Right lobe of liver (tissue), 6 donors: ENCODE measurements around the gene PGD. TPM values are rescaled to one million over a fixed set of nuclear protein-coding genes. Genes with fewer than 3 reads are reported as not detected.

Experiments
- ATAC-seq, 4 donors: fragments of 200-7000 bp; cut with Tn5 transposase; one replicate each; pipeline ENCODE4 v1.9.1; 2020; ENCODE audit warnings: mild to moderate bottlenecking in 4 of 4, moderate library complexity in 4 of 4
- DNase-seq, 3 donors: peaks; one replicate each; pipeline ENCODE4 v3.0.0-alpha.2; 2020
- H3K27ac ChIP-seq, 3 donors: fragments of 200-600 bp; one replicate each; pipeline ENCODE4 v1.8.0; 2022
- H3K27me3 ChIP-seq, 2 donors: fragments of 200-600 bp; one replicate each; pipeline ENCODE4 v1.8.0; 2022
- H3K36me3 ChIP-seq, 4 donors: fragments of 200-600 bp; sonication (generic) in 1 of 4; one replicate each; pipeline versions ENCODE4 v1.5.1 to v1.8.0; 2017 to 2022; ENCODE audit warnings: control low read depth in 1 of 4
- H3K4me1 ChIP-seq, 4 donors: fragments of 200-600 bp; sonication (generic) in 1 of 4; one replicate each; pipeline versions ENCODE4 v1.5.1 to v1.8.0; 2017 to 2022; ENCODE audit warnings: control low read depth in 1 of 4
- H3K4me3 ChIP-seq, 3 donors: fragments of 200-600 bp; one replicate each; pipeline ENCODE4 v1.8.0; 2022
- H3K9me3 ChIP-seq, 4 donors: fragments of 200-600 bp; sonication (generic) in 1 of 4; one replicate each; pipeline versions ENCODE4 v1.5.1 to v1.8.0; 2017 to 2022; ENCODE audit warnings: control low read depth in 1 of 4
- POLR2A ChIP-seq: fragments of 450-650 bp; IDR thresholded peaks from one replicate; pipeline ENCODE4 v1.6.1; 2017; ENCODE audit warnings: antibody characterized with exemption, mild to moderate bottlenecking
- WGBS: methylation state at CpG from one replicate; pipeline ENCODE4 v1.1.6; 2018; ENCODE audit warnings: low coverage, low lambda C conversion rate; ENCODE audit not compliant: insufficient coverage; ENCODE audit errors: missing lambda C conversion rate; 5-methylcytosine and 5-hydroxymethylcytosine counted together
- intact Hi-C, 2 donors: fragments of 100-400 bp; cut with DNase I; formaldehyde crosslinking; loops; one replicate each; pipeline versions ENCODE4 v1.11.2 to v1.14.1; 2022
- total RNA-seq, 6 experiments: library from RNA; depleted of rRNA in 2 of 6; stranded (reverse); fragments of >200 nt in 2 of 6; fragmentation: NEBNext Ultra II Directional in 3 of 6; extraction: Animal tissue kit (Norgen Biotek cat#: 25700) in 3 of 6; gene quantifications; one replicate each; pipeline versions ENCODE4 v1.1.0 to v1.2.4, GENCODE V29; 2016 to 2023
- TF ChIP-seq, protein P1 (sequence below), 4 donors: fragments of 200-600 bp in 3 of 4; fragments of 450-650 bp in 1 of 4; IDR thresholded peaks; one replicate each; pipeline versions ENCODE4 v1.5.1 to v1.8.0; 2016 to 2022; ENCODE audit warnings: antibody characterized with exemption in 4 of 4, mild to moderate bottlenecking in 2 of 4
- donor health status: DM: no; HTN: yes; CAD: no.
- donor health status: DM: no; HTN: no; CAD: no.
- donor health status: DM: no; HTN: no; CAD: no.
- donor health status: DM: no; HTN: yes; CAD: no.
- donor health status: DM: no; HTN: yes; CAD: no.

Gene PGD
- total RNA-seq, 6 experiments from 2014 or later: 51.9 to 151 (median 72.0) TPM

GRCh38 chr1:10378081-10378841 lies 20.6 kb upstream of the PGD start:
- 50% methylated on average over 10 of the region's 15 CpGs for whole genome bisulfite sequencing
- intact Hi-C loops: loop anchor here in 1 of 2 donors (10.0 kb wide), 1 partner anchor 47 kb away; no protein-coding TSS in a partner anchor
- peak; percentile 66 to 73 (median 68) for ATAC-seq
- TF ChIP-seq, protein P1, sequence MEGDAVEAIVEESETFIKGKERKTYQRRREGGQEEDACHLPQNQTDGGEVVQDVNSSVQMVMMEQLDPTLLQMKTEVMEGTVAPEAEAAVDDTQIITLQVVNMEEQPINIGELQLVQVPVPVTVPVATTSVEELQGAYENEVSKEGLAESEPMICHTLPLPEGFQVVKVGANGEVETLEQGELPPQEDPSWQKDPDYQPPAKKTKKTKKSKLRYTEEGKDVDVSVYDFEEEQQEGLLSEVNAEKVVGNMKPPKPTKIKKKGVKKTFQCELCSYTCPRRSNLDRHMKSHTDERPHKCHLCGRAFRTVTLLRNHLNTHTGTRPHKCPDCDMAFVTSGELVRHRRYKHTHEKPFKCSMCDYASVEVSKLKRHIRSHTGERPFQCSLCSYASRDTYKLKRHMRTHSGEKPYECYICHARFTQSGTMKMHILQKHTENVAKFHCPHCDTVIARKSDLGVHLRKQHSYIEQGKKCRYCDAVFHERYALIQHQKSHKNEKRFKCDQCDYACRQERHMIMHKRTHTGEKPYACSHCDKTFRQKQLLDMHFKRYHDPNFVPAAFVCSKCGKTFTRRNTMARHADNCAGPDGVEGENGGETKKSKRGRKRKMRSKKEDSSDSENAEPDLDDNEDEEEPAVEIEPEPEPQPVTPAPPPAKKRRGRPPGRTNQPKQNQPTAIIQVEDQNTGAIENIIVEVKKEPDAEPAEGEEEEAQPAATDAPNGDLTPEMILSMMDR (IDR thresholded peaks at IDR 0.05): no peak
- TF ChIP-seq POLR2A: no peak
- Histone ChIP-seq H3K4me3 (no peak overlapping the region), H3K27me3 (no peaks in the 10 kb centered on the region), H3K27ac (peak overlapping the region in 2 of 3 donors; percentile 22 to 40), H3K4me1 (no peaks in the 10 kb centered on the region), H3K9me3 (no peaks in the 10 kb centered on the region), H3K36me3 (peaks cover 0 to 51% (median 16%) of the 10 kb centered on the region in 4 donors)
- DNase-seq: peak; percentile 52 to 72 (median 59)

GRCh38 chr1:10379101-10379620 lies 19.7 kb upstream of the PGD start:
- 87% methylated on average over 6 of the region's 10 CpGs for WGBS
- peaks cover 0 to 42% (median 12%) of the 10 kb centered on the region in 4 donors for H3K36me3 ChIP-seq
- TF ChIP-seq POLR2A: no peak
- TF ChIP-seq, protein P1 (IDR thresholded peaks at IDR 0.05): no peak
- no peak overlapping the region for H3K27ac ChIP-seq
- H3K9me3 ChIP-seq: no peaks in the 10 kb centered on the region
- no peak for DNase-seq
- H3K27me3 ChIP-seq: no peaks in the 10 kb centered on the region
- ATAC-seq: no peak
- intact Hi-C loops: loop anchor here in 1 of 2 donors (10.0 kb wide), 1 partner anchor 46 kb away; no protein-coding TSS in a partner anchor
- H3K4me3 ChIP-seq: no peak overlapping the region
- H3K4me1 ChIP-seq: no peaks in the 10 kb centered on the region

GRCh38 chr1:10379676-10380075 lies 19.2 kb upstream of the PGD start:
- no peak for ATAC-seq

DNA sequence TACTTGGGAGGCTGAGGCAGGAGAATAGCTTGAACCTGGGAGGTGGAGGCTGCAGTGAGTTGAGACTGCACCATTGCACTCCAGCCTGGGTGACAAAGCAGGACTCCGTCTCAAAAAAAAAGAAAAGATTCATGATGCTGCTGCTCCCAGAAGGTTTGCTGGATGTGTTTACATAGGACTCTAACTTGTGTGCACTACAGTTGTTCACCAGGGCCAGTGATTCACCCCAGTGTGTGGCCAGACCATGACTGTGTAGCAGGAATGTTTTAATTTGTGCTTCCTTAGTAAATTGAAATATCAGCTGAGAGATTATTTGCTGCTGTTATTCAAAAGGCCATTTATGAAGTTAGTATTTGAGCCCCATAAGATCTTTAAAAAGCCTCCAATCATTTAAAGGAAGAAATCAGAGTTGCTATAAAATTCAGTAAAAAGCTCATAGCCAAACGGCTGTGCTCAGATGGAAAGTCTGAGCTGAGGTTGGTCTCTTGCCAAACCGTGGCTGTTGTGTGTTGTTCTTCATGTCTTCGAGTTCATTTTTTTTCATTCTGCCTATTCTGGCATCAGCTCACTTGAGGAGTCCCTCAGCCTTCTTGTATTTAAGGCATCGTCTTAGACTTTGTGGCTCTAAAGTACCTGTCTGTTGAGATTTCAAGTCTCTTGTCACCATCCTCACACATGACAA lies 18.1 kb upstream of the PGD start:
- H3K27me3 ChIP-seq: no peaks in the 10 kb centered on the region
- ATAC-seq: no peak
- H3K36me3 ChIP-seq: peaks cover 0 to 28% (median 6%) of the 10 kb centered on the region in 4 donors
- TF ChIP-seq POLR2A: no peak
- TF ChIP-seq, protein P1 (IDR thresholded peaks at IDR 0.05): no peak
- no peak for DNase-seq
- no peak overlapping the region for H3K4me3 ChIP-seq
- no peaks in the 10 kb centered on the region for H3K4me1 ChIP-seq
- 75% methylated on average over 4 of the region's 5 CpGs for WGBS
- intact Hi-C loops: no loop called here
- H3K27ac ChIP-seq: no peak overlapping the region
- H3K9me3 ChIP-seq: no peaks in the 10 kb centered on the region

More at GRCh38 chr1:10379676-10380075, 19.2 kb upstream of the PGD start:
- intact Hi-C loops: loop anchor here in 1 of 2 donors (10.0 kb wide), 1 partner anchor 45 kb away; no protein-coding TSS in a partner anchor
- Histone ChIP-seq H3K36me3 (peaks cover 0 to 37% (median 8%) of the 10 kb centered on the region in 4 donors), H3K9me3 (no peaks in the 10 kb centered on the region), H3K27ac (no peak overlapping the region), H3K4me1 (no peaks in the 10 kb centered on the region), H3K27me3 (no peaks in the 10 kb centered on the region), H3K4me3 (no peak overlapping the region)
- WGBS: 100% methylated on average over 1 of the region's 6 CpGs
- TF ChIP-seq, protein P1 (IDR thresholded peaks at IDR 0.05): no peak
- no peak for TF ChIP-seq POLR2A
- DNase-seq: no peak
